ENCODE data around the gene TESMIN.
A peak's percentile ranks its signal among the peaks of the same experiment; 100 is the strongest.

Gene TESMIN

GRCh38 chr11:68751331-68751856, at the start of gene TESMIN:
Gene TESMIN, minus strand, starts transcription at chr11:68751520. Its CDS starts 860 bp downstream, at chr11:68750660.
- TF ChIP-seq CTCF (IDR thresholded peaks at IDR 0.05; ENCODE audit: insufficient read depth, low read depth, low read length, missing control alignments) = no peak
- H3K4me3 ChIP-seq (ENCODE audit: low read length) = peak within 1 kb of the TSS; percentile 24

GRCh38 chr11:68798221-68798813, 47.0 kb upstream of the TESMIN start:
- DNase-seq (ENCODE audit: low read depth) = peak; percentile 14
- no peak overlapping the region for H3K4me3 ChIP-seq (ENCODE audit: low read length)
- TF ChIP-seq CTCF (IDR thresholded peaks at IDR 0.05; ENCODE audit: insufficient read depth, low read depth, low read length, missing control alignments) = peak; percentile 57

More at GRCh38 chr11:68751331-68751856, at the start of gene TESMIN:
- peak; percentile 88 for DNase-seq (ENCODE audit: low read depth)

GRCh38 chr11:68796801-68797200, 45.5 kb upstream of the TESMIN start:
- no peak for TF ChIP-seq CTCF (IDR thresholded peaks at IDR 0.05; ENCODE audit: insufficient read depth, low read depth, low read length, missing control alignments)
- H3K4me3 ChIP-seq (ENCODE audit: low read length) = no peak overlapping the region
- no peak for DNase-seq (ENCODE audit: low read depth)

GRCh38 chr11:68792400-68792966, 41.2 kb upstream of the TESMIN start:
- DNase-seq (ENCODE audit: low read depth) = peak; percentile 28
- no peak overlapping the region for H3K4me3 ChIP-seq (ENCODE audit: low read length)
- no peak for TF ChIP-seq CTCF (IDR thresholded peaks at IDR 0.05; ENCODE audit: insufficient read depth, low read depth, low read length, missing control alignments)

GRCh38 chr11:68784653-68785052, 33.3 kb upstream of the TESMIN start:
- H3K4me3 ChIP-seq (ENCODE audit: low read length) = no peak overlapping the region
- no peak for DNase-seq (ENCODE audit: low read depth)
- no peak for TF ChIP-seq CTCF (IDR thresholded peaks at IDR 0.05; ENCODE audit: insufficient read depth, low read depth, low read length, missing control alignments)

- no peak overlapping the region for H3K4me3 ChIP-seq (ENCODE audit: low read length)
- no peak for TF ChIP-seq CTCF (IDR thresholded peaks at IDR 0.05; ENCODE audit: insufficient read depth, low read depth, low read length, missing control alignments)
Observed at GRCh38 chr11:68783216-68783821, 32.0 kb upstream of the TESMIN start.

More at GRCh38 chr11:68783216-68783821, 32.0 kb upstream of the TESMIN start:
- no peak for DNase-seq (ENCODE audit: low read depth)
